ENCODE measurements around the gene PPIE.
"Not testable (repeated sequence)": the region's sequence is repeated elsewhere in the genome, so short reads cannot be mapped to it uniquely, and the experiment has no call there.

PPIE gene

DNA sequence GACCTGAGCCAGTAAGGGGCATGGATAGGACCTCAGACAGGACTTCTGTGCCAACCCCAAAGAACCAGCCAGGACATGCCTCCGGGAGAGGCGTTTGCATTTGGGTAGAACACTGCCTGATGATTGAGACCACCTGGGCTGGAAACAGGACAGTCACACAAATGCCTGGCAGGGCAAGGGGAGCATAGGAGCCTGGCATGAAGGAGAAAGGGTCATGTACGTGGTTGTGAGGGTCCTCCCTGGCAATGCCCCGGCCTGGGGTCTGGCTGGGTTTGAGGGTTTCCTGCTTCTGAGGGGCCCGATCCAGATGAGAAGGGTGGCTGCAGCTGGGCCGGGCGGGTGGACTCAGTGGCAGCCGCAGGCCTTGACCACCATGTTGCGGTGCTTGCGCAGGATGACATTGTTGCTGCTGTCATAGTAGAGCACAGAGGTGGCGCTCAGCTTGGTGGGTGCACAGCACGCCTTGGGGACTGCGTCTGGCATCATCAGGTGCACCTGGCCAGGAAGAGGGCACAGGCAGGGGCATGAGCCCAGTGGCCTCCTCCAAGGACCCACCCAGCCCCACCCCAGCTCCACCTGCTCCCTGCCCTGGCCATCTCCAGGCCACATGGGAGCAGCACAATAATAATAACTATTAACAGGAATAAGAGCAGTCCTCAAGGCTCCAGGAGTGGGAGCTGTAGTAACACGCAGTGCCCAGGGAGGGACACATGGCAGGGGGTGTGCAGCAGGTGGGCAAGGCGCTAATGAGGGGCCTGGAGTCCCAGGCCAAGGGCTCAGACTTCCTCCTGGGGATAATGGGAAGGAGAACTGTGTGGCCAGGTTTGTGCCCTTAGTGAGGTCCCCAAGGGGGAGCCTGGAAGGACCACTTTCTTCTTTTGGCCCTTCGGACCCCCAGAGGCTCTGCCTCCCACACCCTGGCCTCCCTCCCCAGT is 21.7 kb downstream of the PPIE start:
- DNase-seq: no peak

DNA sequence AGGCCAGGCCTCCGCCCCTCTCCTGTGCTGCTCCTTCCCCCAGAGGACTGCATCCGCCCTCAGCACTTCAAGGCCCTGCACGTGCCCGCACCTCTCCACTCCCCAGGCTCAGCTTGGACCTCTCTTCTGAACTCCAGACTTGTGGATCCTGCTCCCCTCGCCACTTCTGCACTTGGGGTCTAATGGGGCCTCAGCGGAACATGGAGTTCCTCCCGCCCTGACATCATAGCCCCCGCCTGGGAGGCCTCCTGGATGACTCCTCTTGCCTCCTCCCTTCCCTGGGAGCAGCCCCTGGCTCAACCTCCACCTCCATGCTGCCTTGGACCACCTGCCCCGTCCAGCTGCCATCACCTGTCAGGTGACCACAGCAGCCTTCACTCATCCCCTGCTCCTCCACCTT is 22.3 kb downstream of the PPIE start:
- no peak for DNase-seq

DNA sequence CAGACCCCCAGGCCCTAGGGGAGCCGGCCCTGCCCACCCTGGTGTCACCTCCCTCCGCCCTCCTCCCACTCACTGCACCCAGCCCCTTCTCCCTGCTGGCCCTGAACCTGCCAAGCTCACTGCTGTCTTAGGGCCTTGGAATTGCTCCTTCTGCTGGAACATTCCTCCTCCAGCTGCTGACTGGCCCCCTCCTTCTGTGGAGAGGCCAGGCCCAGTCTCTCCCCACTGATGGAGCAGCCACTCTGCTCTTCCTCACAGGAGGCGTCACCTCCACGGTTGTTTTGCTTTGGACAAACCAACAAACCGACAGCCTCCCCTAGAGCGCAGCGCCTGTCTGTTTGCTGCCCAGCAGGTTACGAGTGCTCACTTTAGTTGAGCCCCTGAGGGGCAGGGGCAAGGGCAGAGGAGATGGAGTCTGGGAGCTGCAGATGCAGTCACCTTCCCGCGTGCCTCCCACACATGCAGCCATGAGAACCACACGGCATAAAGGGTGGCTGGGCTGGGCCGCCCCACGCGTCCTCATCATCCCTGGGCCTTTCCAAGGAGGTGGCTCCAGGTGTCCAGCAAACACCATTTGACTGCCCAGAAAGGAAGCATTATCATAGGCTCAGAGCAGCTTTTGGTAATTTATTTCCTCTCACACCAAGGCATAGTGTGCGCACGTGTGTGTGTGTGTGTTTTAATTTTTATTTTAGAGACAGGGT is 23.0 kb downstream of the PPIE start:
- no peak for DNase-seq

DNA sequence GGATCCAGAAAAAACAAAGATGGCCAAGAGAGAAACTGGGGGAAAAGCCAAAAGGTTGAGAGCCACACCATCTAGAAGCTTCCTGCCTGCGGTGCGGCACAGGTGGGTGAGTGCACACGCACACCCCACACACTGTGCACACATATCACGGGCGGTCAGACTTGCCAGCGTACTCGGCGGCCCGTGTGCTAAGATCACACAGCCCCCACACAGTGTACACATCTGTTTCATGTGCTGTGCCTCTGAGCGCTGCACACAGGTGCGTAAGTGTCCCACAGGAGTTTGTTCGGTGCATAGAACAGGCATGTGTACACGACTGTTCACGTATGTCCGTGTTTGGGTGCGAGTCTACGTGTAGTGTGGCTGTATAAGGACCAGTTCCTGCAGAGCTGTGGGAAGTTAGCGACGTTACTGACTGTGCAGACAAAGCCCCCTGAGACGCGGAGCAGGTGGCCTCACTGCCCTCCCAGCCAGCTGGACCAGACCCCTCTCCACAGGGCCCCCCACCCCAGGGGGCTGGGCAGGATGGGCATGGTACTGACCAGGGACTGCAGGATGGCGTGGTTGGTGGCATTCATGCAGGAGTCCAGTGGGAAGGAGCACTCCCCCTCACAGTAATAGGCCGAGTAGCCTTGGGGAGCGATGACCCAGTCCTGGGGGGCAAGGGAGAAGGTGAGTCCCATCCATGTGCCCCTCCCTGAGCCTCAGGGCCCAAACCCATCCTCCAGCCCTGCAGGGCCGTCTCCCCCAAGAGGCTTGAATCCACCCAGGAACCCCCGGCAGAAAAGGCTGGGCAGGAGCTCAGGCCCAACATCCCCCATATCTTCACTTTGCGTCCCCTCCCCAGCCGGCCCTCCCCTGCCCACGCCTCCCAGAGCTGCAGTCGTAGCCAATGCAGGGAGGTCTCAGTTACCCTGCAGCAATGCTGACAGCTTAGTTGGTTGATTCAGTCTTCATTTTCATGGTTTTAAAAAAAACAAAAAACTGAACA is 24.2 kb downstream of the PPIE start:
- DNase-seq: no peak

DNA sequence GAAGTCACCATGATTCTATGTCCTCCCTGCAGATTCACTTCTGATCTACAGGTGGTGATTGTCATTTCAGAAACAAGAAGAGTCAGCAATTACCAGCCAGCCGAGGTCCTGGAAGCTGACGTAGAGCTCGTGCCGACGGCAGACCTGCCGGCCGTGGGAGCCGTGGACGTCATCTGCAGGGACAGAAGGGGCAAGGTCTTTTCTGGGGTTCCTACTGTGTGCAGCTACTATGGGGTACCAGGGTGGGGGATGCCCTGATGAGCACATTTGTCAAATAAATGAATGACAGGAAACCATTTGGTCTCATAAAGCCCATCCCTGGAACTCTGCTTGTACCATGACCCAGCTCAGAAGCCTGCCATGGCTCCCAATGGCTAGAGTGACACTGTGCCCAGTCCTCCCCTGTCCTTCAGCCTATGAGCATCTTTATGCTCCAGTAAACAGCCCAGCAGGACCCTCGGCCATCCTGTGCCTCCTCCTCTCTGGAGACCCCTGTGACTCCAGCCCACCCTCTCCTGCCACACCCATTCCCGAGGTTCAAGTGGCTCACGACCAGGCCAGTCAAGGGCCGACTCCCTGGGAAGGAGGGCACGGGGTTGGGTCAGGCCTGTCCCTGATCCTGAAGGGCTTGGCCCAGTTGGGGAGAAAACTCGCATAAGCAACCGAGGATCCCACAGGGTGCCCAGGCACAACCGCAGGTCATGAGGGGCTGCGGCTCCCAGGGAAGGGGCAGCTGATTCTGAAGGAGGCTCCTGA is 25.1 kb downstream of the PPIE start:
- not testable (repeated sequence) for DNase-seq

DNA sequence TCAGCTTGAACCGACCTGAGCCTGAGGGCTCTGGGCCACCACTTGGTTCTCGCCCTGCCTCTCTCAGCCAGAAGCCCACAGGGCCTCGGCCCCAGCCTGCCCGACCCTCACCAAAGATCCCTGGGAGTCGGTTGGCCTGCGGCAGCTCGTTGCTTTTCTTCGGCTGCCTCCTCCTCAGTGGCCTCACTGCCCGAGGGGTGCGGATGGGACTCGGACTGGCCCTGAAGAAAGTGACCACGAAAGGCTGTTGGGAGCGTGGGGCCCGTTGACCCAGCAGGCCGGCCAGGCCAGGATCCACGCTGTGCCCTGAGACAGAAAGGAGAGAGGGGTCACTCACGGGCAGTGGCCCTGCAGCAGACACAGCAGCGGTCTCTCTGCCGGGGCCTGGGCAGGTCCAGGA is 25.8 kb downstream of the PPIE start:
- DNase-seq: not testable (repeated sequence)

DNA sequence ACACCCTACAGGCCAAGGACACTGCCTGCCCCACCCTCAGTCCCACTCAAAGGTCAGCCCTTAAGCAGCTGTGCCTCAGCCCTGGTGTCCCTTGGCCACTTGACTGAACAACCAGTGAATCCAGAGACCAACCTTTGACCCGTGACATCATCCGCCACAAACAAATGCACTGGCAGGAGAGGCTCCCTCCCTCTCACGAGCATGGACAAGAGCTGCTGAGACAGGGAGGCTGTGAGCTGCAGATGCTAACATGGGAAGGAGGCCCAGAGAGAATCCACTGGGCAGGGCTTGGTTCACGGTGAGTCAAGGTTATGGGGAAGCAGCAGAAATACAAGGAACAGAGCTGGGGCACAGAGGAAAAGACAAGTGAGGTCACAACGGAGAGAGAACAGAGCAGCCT is 27.8 kb downstream of the PPIE start:
- not testable (repeated sequence) for DNase-seq

DNA sequence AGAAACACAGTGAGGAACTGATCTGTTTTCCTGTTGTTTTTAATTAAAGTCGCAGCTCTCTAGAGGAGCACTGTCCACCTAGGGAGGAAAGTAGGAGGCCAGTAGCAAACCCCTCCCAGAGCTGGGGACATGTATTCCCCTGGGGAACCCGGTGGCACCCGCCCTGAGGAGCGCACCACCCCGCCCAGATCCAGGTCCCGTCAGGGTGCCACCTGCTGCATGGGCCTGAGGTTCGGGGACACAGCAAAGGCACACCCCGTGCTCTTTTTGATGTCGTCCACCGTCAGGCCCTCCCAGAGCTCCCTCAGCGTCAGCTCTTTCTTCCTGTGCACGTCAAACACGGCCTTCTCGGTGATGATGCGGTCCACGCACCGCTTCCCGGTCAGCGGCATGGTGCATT is 30.8 kb downstream of the PPIE start:
- not testable (repeated sequence) for DNase-seq

DNA sequence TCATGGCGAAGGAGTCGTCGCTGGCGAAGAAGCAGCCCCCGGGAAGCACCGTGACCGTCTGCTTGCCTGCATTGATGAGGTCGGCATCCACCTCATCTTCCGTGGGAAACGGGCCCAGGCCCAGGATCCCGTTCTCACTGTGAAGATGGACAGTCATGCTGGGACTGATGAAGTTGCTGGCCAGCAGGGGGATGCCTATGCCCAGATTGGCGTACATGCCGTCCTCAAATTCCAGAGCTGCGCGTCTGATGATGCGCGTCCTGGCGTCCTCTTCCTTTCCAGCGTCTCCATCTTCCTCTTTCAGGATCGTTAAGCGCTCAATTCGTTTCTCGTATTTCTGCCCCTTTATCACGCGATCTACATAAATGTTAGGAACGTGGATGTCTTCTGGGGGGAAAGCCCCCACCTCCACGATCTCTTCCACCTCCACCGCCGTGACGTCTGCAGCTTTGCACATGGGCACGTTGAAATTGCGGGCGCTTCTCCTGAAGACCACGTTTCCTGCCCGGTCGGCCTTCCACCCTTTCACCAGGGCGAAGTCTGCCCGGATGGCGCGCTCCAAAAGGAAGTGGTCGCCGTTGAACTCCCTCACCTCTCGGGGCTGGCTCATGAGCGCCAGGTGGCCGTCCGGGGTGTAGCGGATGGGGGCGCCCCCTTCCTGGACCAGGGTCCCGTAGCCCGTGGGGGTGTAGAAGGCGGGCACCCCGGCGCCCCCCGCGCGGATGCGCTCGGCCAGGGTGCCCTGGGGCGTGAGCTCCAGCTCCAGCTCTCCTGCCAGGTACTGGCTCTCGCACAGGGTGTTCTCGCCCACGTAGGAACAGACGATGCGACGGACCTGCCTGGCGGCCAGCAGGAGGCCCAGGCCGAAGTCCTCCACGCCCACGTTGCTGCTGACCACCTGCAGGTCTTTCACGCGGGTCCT is 31.7 kb downstream of the PPIE start:
- not testable (repeated sequence) for DNase-seq

DNA sequence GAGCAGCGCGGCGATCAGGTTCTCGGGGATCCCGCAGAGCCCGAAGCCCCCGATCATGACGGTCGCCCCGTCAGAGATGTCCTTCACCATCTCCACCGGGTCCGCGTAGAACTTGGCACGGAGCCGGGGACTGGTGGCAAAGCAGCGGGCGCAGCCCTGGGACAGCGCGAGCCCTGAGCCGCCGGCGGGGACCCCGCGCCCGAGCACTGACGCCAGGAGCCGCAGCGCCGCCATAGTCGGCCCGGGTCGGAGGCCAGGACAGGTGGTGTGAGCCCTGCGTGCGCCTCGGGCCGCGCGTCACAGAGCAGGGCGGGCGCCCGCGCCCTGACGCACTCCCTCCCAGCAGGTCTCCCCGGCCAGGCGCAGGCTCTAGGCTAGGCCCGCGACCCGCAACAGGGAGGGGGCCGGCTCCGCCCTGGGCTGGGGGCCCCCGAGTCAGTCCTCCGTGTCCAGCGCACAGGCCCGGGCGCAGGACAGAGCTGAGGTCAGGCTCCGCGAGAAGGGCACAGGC is 32.4 kb downstream of the PPIE start, which contains the start of gene OXCT2:
Gene OXCT2 (minus strand): TSS at position 327 of the 511 bp plus-strand sequence. CDS start 93 bp downstream, at position 234.
- not testable (repeated sequence) for DNase-seq

DNA sequence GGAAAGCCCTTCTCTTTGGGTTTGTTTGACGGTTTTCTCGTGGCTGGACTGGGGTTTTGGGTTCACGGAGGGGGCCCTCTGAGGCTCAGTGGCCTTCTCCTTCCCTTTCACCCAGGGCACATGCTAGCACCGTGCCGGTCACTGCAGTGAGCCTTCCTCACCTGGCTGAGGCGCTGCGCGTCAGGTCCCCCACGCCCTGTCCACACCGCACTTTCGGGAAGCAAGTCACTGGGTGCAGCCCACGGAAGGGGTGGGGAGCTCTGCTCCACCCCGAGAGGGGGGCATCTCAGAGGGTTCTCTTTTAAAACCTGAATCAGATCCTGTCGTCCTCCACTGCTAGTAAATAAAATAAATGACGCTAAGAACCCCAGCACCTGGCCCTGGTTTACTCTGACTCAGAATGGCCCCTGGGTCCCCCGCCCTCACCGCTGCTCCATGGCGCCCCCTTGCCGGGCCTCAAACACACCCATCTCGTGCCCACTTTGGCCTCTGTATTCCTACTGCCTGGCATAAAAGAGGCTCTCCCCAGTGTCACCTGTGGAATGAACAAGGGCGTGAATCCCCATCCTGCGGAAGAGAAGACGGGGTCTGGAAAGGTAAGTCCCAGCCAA is 34.8 kb downstream of the PPIE start:
- not testable (repeated sequence) for DNase-seq

DNA sequence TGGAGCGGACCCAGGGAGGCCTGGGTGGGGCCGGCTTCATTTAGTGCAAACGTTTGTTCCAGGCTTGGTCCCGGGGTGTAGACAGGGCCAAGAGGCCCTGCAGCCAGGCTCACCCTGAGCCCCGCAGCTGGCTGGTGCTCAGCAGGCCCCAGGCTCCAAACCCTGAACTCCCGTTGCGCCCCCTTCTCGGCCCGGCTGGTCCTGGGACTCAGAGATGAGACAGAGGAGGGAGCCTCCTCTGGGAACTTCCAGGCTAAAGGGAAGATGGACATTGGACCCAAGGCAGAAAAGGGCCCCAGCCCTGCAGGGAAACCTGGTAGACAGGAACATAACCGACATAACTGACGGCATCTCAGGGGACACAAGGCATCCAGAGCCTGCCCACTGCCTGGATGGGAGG is 36.5 kb downstream of the PPIE start:
- not testable (repeated sequence) for DNase-seq

DNA sequence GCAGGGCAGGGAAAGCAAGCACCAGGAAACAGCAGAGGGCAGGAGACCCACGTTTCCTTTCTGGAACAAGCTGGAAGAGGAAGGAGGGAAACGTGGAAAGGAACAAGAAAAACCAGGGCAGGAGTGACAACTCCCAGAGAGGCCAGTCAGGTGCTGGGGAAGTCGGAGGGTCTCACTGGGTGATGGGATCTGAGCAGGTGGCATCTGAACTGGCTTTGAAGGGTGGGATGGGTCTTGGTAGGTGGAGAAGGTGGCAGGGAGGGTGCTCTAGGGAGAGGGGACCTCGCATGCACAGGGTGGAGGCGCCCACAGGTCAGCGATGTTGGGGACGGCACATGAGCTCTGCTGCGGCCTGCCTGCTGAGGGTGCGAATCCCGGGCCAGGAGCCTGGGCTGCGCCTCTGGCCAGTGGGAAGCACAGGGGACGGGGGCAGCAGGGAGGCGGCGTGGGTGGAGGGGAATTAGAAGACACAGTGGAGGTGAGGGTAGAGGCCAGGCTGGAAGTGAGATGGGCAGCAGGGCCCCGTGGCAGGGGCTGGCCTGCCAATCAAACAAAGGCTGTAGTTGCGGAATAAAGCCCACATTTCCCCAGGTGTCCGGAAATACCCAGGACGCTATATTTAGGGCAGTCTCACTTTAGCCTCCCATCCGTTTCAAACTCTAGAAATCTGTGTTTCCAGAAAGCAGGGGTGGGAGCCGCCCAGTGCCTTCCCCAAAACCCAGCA is 37.2 kb downstream of the PPIE start:
- DNase-seq: not testable (repeated sequence)

DNA sequence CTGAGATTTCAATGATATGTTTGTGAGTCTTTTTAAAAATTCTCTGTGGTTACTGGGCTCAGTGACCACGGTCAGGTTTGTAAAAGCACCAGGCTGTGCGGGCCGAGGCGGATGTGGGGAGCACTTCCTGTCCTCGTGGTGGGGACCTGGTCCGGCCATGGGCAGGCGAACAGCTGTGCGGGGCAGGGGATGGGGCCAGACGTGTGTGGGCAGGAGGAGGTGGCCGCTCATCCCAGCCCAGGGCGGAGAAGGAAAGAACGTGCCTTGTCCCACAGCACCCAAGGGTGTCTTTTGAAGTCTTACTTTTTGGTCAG is 37.7 kb downstream of the PPIE start:
- peak; percentile 51 for DNase-seq

DNA sequence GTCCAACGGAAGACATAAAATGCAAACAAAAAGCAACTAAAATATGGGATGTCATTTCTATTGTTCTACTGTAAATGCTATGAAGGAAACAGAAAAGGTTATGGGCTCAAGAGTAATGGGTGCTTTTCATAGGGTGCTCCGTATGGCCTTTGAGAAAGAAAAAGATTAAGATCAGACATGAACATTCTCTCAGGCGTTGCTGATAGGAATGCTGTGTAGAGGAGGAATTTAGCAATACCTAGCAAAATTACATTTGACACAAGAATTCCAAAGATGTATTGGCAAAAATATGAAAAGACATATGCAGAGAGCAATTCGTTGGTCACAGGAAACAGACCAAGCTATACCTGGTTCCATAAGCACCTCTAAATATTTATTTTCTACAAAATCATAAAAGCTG is 38.2 kb downstream of the PPIE start:
- no peak for DNase-seq

DNA sequence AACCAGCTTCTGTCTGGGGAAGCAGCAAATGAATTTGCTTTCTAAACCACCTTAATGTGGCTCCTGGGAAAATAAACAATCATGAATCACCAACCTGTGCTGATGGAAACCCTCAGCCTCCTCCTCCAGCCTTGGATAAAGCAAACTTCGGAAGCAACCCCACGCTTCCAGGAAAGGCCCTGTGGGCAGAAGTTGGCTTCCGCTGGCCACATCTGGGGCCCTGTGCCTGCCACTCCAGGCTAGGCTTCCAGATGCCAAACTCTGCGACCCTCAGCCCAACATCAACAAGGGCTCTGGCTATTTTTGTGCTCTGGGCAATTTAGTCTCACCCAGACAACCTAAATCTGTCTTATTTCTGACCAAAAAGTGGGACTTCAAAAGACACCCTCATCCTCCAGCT is 38.6 kb downstream of the PPIE start:
- DNase-seq: peak; percentile 27

DNA sequence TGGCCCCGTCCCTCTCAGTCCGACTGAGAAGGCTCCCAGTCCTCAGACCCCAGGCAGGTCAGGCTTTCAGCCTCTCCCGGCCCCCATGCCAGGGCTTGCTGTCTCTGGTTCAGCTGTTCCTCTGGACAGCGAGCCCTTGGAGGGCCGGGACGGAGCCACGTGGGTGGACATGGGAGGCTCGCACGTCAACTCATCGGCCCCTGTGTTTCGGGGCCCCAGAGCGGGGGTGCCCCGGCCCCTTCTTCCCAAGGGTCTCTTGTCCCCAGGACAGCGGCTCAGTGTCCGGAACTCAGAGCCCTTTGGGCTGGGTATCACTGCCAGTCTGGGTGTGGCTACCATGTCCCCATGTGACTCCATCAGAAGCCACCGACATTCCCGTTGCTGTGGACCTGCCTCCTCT is 39.2 kb downstream of the PPIE start:
- DNase-seq: not testable (repeated sequence)

DNA sequence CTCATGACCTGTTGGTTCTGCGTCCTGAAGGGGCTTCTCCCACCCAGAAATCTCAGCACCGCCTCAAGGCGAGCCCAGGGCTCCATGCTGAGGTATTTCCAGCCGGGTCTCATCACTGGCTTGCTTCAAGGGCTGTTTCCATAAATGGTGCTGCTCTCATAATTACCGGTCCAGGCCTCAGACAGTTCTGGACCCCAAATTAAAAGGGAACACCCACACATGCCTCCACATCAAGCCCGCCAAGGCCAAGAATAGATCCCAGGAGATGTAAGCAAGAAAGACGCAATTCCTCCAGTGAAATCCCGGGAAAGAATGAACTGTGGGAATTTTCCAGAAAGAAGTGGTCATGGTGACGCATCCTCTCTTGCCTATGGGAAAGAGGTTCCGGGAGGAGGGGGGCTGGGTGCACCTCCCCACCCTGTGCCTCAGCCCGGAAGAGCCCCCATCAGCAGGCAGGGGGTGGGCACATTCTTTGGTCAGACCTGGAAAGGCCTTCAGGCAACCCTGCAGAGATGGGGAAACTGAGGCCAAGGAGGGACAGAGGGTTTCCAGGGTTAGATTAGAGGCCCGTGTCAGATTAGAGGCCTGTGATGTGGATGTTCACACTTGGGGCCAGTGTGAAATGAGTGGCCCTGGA is 39.9 kb downstream of the PPIE start:
- peak; percentile 21 for DNase-seq

DNA sequence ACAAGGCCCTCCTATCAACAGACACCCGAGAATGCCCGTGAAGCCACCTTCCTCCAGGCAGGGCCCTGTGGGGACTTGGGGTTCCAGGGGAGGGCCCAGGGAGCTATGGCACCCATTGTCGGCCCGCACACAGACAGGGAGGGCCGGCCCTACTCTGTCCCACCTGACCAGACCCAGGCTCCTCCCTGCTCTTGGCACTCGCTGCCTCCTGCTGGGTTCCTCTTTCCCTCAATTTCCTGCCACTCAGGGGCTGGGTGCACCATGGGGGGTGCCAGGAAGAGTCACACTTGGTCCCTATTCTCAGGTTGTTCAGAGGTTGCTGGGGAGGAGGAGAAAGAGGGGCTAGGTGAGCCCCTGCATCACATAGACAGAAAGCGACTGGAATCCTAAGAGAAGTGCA is 40.5 kb downstream of the PPIE start:
- no peak for DNase-seq

All from right forelimb (tissue), 1 donor.